HG03457 (cell line): Measurements from ENCODE around the gene DCP1B.
"Not testable (repeated sequence)": the region's sequence is repeated elsewhere in the genome, so short reads cannot be mapped to it uniquely, and the experiment has no call there.

Experiments used
- ATAC-seq: cut with Tn5 transposase; IDR thresholded peaks from one replicate; pipeline ENCODE4 v1.9.1; 2021; ENCODE audit warnings: moderate number of reproducible peaks; ENCODE audit not compliant: unreplicated experiment

Gene DCP1B

DNA sequence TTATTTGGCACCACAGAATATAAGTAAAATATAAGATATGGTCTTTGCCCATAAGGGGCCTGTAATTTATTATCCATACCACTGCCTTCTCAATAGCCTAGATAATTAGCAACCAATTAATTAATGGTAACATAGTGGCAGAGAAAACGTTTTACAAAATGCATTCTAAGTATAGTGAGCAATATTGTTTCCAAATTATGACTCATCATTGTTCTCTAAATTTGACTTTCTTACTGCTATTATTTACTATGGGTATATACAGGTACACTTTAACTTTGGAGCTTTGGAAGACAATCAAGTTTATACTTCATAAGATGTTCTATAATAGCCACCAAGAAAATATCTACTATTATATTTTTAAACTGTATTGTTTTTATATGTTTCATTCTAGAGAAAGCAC is 26.7 kb downstream of the DCP1B start:
- no peak for ATAC-seq

DNA sequence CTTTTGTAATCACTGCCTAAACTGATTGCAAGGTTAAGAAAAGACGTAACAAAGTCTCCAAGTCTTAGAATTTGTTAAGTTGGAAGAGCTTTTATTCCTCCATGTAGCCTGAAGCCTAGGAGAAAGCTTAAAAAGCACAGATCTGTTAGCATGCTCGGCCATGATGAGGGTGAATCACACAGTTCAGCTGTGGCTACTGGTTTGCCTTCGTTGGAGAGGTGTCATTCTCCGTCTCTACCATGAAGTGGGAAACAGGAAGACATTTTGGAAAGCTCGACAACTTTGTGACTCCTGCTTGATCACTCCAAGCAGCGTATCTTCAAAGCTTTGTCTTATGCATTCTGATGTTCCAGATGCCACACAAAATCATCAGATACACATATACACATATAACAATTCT is 27.1 kb downstream of the DCP1B start:
- no peak for ATAC-seq

DNA sequence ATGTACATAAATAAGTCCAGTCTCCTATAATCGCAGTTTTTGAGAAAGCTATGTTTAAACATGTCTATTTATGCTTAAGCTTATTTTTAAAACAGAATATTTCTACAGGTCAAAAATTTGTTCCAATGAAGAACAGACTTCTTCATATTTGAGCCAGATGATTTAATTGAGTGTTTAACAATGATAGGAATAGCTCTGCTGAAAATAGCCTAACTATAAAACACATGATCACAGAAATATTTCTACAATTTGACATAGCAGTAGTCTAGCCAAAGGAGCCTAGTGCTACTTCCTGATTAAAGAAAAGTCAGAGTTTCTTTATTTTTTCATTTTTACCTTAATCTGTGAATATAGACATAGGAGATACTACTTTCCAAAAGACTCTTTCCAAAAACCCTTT is 29.4 kb downstream of the DCP1B start:
- no peak for ATAC-seq

DNA sequence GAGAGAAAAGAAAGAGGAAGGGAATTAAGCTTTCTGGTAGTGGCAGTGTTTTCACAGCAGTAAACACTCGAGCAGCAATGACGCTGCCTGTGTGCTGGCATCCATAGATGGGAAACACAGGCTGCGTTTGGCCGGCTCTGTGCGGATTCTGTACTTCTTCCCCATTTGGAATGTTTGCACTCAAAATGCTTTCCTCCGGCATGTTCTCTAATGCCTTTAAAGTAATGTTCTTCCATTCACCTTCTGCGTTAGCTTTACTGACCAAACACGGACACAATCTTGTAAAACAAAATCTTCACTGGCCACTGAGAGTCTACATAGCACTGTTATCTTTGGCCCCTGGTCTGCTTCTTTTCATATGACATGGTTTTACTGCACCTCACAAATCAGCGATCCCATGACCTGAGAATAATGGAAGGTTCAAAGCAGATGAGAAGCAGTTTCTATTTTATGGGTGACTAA is 31.4 kb downstream of the DCP1B start:
- ATAC-seq: no peak

DNA sequence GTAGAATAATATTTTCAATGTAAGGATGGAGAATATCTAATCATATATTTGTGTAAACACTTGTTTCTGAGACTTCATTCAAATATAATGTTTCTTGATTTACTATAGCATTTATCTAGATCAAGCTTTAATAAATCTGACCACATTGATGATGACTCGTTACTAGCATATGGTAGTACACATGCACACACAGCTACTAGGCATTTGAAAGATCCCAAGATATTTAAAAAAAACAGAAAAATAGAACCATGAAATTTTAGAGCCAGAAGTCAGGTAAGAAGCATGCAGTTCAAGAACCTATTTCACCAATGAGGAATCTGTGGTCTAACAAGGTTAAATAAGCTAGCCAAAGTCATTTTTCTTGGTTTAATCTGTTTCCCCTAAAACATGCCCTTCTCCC is 32.0 kb downstream of the DCP1B start:
- no peak for ATAC-seq

DNA sequence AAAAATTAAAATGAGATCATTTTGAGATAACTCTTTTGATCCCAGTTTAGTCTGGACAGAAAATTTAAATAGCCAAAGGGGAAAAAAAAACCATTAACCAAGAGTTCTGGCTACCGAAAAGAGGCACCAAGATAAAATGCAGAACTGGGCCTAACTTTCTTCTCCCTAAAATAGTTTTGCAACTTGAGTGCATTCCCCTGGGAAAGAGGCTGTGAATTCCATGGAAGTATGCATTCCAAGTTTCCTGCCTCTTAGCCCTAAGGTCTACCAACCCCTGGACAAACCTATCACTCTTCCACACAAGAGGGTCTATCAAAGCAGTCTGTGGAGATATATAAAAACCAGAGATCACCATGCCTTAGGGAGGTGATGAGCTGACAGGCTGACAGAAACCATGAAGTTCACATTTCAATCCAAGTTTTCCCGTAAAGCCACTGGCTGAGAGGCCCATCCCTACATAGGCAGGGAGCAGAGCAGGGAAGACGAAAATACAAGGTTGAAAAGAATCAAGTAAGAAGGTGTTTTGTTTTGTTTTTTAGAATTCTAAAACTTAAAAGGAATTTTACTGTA is 33.8 kb downstream of the DCP1B start:
- ATAC-seq: no peak

DNA sequence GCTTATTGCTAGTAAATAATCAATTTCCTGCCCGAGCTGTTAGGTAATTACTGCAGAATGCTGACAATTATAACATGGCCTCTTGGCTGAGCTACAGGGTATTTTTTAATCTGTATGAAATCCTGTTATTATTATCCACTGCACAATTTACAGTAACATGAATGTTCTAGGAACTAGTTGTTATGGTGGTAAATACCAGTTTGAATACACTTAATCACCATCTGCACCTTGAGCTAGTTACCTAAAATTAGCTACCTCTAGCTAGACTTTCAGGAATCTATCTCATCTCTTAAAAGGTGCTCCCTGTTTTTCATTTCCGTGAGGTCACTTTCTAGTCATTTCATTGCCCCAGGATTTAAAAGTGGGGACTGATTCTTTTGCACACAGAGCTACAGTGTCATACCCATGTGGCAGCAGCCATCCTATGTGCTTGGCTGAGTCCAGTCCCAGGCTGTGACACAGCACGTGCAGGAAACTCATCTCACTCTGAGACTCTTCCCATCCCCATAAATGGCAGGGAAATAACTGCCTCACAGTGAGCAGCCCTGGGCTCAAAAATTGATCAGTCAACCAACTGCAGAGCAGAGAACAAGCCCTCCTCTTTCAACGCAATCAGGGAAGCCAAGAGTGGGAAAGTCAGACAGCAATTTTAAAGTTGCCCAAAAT is 37.6 kb downstream of the DCP1B start:
- ATAC-seq: no peak

DNA sequence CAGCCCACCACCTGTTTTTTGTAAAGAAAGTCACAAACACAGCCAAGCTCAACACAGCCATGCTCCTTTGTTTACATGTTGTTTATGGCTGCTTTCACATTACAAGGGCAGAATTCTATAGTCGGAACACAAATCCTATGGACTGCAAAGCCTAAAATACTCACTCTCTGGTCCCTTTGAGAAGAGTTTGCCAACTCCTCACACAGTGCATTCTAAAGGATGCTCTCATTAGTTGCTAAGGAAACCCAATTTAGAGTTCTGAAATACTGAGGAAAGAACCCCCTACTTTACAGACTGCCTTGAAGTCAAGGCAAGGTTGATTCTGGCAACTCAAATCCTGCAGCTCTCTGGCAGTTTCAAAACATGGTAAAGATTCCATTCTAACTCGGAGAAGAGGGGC is 38.3 kb downstream of the DCP1B start:
- no peak for ATAC-seq

DNA sequence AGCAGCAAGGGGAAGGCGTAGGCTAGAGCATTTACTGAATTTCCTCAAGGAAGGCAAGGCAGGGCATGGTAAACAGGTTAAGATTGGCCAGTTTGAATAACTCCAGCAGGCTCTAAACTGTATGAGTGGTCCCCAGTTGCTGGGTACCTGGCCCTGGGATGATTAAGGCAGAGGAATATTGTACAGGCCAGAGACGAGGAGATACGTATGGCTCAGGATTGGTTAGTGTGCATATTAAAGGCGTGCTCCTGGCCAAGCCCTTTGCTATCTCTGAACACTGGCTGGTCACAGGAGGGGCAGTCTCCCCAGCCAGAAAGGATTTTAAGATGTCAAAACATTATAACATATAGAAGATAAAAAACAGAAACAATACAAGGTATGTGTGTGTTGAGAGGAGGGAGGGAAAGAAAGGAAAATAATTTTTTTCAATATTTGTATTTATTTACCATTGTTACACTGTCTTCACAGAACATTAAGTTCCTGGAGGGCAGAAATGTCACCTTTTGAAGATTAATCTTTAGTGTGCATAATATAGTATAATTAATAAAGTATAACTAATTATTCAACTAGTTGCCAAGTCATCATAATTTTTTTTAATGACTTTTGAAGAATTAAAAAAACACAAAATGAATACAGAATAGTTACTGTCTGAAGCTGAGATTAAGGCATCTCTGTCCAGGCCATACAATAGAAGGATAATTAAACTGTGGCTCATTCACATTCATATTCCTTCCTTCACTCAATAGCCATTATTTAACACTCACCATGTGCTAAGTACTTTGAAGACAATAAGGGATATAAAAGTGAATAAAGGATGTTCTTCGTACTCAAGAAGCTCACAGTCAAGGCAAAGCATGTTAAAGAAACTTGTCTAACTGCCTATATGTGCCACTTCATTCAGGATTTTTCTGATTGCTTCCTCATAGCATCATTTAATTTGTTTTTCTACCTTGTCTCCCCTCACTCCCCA is 41.9 kb downstream of the DCP1B start:
- ATAC-seq: no peak

DNA sequence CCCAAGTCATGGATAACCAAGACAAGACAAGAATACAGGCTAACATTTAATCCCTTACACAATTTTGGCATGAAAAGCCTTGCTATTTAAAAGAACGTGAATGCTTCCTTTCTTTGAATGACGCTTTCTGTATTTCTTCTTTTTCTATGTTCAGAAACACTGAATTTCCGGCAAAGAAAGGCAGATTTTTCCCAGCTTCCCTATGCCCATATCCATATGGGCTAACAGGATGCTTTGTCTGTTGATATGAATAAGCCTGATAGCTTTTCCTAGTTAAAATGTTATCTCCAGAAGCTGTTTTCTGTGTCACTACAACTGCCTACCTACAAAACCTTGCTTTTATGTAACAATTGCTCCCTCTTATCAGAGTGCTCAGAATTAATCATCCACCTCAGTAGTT is 47.5 kb downstream of the DCP1B start:
- ATAC-seq: no peak

DNA sequence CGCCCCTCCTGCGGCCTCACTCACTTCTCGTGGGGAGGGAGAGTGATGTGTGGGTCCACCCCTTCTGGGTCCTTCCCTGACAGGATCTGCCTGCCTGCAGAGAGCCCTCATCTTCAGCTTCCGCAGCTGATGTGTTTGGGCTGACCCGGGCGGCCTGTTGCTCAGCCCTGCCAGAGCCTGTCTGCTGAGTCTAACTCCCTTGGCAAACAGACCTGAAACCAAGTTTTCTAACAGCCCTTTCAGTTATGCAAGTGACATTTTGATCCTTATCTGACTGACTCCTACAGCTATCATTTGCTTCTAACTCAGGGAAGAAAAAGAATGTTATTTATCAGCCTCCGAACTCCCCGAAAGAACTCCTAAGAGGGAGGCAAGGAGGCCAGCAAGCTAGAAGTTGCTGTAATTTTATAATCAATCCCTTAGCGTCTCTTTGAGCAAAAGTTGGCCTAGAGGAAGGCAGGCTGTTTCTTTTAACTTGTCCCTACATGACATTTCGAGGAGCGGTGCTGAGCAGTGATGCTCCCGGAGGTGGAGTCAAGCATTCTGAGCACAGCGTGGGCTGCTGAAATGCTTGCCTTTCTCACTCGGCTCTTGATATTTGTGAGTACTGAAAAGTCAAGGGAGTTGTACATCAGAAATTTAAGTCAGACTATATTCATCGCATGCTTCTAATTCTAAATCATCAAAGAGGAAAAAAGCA is 54.3 kb downstream of the DCP1B start:
- no peak for ATAC-seq

DNA sequence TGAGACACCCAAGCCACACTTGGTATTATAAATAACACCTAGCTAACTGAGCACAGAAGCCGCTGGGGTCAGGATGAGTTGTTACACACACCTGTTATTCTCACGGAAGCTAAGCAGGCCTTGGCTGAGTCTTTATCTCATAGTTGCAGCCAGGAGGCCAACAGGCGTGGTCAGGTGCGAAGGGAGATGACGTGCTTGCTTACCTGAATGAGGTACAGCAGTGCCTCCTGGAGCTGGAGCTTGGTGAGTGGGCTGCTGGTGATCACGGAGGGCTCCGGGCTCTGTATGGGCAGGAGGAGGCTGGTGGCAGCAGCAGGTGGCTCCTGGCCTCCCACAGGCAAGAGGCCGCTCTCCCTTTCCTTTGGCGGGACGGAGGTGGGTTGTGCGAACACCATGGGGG is 55.4 kb downstream of the DCP1B start:
- no peak for ATAC-seq

DNA sequence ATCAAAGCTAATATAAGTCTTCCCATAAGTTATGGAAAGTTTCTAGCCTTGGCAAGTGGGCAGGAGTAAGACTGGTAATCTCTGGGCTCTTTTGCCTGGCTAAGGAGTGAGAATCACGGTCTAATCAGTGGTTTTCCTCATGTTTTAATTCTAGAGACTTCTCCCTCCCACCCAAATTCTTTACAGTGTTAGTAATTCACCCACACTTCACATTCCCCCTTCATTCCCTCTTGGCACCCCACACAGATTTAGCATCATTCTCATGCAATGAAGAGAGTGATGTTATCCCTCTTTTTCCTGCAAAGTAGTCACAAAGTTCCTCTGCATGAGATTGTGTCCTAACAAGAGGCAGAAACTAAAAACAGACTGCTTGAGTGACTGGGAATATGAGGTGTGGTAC is 57.2 kb downstream of the DCP1B start:
- no peak for ATAC-seq

DNA sequence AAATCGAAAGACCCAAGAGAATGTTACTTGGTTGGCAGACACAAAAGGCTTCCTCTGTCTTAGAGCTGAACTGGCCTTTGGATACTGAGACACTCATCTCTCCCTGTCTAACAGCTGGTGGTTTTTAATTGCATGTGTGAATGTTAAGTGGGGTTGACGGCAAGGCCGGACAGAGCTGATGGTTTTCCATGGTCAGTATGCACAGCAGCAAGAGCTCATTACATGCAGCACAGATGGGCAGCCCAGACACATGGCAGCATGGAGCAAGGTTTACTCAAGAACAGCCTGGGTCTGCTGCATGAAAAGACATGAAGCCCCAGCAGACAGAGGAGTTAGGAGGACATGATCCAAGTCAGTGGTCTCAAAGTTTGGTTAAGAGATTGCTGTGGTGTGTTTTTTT is 58.0 kb downstream of the DCP1B start:
- ATAC-seq: no peak

DNA sequence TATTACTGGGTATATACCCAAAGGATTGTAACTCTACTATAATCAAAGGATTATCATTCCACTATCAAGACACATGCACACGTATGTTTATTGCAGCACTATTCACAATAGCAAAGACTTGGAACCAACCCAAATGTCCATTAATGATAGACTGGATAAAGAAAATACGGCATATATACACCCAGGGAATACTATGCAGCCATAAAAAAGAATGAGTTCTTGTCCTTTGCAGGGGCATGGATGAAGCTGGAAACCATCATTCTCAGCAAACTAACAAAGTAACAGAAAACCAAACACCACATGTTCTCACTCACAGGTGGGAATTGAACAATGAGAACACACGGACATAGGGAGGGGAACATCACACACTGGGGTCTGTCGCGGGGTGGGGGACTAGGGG is 58.8 kb downstream of the DCP1B start:
- not testable (repeated sequence) for ATAC-seq

DNA sequence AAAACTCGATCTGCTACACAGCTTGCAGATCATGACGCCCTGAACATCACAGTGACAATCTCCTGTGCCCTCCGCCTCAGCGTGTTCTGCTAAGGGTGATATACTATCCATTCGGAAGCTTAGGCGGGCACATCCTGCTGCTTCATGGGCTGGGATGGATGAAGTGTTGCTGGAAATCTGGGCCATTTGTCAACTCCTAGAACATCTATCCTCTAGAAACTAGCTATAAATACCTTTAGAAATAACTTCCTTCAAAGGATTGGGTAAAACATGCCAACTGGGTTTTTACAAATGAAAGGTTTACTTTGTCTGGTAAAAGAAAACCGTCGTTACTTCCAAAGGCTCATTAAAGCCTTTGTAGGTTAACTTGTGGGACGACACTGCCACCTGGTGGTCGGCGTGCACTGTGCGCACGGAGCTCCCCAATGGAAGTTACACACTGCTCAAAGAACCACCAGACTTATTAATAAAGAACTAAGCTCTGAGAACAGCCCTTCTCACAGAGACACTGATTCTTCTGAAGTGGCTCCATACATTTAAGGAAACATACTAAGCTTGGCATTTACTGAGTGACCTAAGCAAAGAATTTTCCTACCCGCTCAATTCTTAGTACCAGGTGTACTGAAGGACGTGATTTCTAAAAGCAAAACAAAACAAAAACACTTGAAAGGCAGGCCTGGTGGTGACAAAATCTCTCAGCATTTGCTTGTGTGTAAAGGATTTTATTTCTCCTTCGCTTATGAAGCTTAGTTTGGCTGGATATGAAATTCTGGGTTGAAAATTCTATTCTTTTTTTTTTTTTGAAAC is 64.3 kb downstream of the DCP1B start:
- ATAC-seq: no peak

DNA sequence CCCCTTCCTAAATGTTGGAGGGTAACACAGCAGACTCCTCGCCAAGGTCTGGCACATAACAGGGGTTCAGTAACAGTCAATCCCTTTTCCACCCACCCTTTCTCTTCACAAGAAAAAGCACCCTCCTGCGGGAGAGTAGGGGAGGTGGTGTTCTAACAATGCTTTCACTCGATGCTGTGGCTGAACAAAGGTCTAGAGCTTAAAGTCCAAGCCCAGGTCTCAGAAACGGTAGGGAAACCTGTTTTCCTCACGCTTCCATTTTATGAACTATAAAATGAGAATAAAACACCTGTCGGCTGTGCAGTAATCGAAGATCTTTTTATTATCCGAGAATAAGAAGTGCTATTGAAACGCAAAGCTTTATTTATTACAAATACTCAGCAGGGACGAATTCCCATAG is 64.9 kb downstream of the DCP1B start:
- ATAC-seq: no peak

DNA sequence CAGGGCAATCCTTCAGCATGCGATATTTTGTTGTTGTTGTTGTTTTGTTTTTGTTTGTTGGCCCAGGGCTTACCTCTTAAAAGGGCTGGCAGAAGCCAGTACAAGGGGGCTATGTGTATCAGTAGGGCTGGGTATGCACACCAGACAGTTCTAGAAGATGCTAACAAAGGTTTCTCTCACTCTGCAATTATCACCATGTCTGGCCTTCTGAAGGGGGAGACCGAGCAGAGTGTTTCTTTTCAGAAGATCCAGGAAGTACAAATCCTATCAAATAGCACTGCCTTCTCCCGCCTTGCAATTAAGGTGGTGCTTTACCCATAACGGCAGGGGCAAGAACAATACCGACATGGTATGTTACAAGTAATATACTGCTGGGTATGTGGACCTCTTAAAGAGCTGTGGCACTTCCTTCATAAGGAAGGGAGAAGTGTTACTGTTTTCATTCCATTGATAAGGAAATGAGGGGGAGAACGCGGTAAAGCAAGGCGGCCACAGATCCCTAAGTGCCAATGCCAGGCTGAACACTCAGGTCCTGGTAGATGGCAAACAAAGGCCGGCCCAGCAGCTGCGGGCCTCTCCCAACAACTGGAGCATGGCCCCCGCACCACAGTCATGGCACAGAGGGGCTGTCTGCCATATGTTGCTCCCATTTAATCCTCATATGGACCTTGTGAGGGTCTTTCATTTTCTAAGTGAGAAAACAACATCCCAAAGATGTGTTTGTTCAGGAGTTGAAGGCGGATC is 66.6 kb downstream of the DCP1B start:
- ATAC-seq: no peak

DNA sequence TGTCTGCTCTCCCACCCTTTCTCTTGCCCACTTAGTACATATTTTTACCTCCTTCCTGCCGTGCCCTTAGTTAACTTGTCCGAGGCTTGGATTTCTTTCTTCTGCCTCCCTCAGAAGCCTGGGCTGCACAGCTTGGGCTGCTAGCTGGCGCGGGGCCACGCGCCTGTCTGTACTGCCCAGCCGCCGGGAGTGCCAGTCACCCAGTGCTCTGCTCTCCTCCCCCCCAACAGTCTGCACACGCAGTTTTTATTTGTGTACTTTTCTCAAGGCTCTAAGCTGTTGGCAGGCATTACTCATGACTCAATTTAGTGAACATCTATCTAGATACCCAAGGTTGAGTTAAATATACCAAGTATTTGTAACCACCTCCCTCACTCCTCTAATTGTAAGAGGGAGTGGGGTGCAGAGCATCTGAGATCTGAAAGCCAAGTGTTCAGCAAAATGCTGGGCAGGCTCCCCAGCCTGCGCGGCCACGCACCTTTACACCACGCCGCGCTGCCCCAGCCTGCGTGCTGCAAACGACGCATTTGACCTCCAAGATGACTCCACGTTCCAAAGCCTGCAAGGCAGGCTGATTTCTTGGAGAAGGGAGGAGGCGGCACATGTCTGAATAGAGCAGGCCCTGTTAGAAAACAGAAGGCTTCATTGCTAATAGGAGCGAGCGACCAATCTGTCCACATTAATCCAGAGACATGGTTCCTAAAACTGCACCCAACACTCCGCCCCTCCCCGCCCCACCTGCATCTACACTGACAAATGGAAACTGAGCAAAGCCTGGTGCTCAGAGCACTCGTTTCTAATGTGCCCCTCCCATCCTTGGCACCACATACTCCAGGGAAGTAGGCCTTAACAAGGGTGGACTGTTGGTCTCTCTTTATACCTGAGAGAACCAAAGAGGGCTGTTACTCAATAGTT is 67.6 kb downstream of the DCP1B start:
- no peak for ATAC-seq
